NK-92 (cell line): ENCODE results near the gene RUFY4.
"Not testable (repeated sequence)": the region's sequence is repeated elsewhere in the genome, so short reads cannot be mapped to it uniquely, and the experiment has no call there.

ENCODE experiments used
- DNase-seq: peaks from one replicate; lab custom pipeline; 2025; ENCODE audit not compliant: unreplicated experiment; lab: John Stamatoyannopoulos, UW

Gene RUFY4

GRCh38 chr2:218031261-218031660 is 37.8 kb upstream of the RUFY4 start:
- no peak for DNase-seq

- no peak for DNase-seq
These were observed 37.2 kb upstream of the RUFY4 start for GRCh38 chr2:218031771-218032257.

GRCh38 chr2:218032336-218033171 is 36.5 kb upstream of the RUFY4 start:
- no peak for DNase-seq

GRCh38 chr2:218033208-218033589 is 35.9 kb upstream of the RUFY4 start:
- no peak for DNase-seq

- no peak for DNase-seq
These were observed 35.2 kb upstream of the RUFY4 start for GRCh38 chr2:218033590-218034496.

GRCh38 chr2:218034497-218035213 is 34.4 kb upstream of the RUFY4 start:
- DNase-seq, result not testable (repeated sequence)

- DNase-seq, result no peak
These were observed 33.5 kb upstream of the RUFY4 start for GRCh38 chr2:218035463-218036100.

GRCh38 chr2:218036371-218036770 is 32.7 kb upstream of the RUFY4 start:
- no peak for DNase-seq

- no peak for DNase-seq
These were observed 29.9 kb upstream of the RUFY4 start for GRCh38 chr2:218039171-218039570.

- no peak for DNase-seq
These were observed 28.2 kb upstream of the RUFY4 start for GRCh38 chr2:218040883-218041282.

- no peak for DNase-seq
These were observed 27.5 kb upstream of the RUFY4 start for GRCh38 chr2:218041302-218042168.

- no peak for DNase-seq
These were observed 26.0 kb upstream of the RUFY4 start for GRCh38 chr2:218043100-218043499.

GRCh38 chr2:218043701-218044109 is 25.3 kb upstream of the RUFY4 start:
- no peak for DNase-seq

- DNase-seq, result not testable (repeated sequence)
These were observed 24.5 kb upstream of the RUFY4 start for GRCh38 chr2:218044599-218044998.

GRCh38 chr2:218046238-218046637 is 22.8 kb upstream of the RUFY4 start:
- DNase-seq, result no peak

- DNase-seq, result no peak
These were observed 21.4 kb upstream of the RUFY4 start for GRCh38 chr2:218047536-218048225.

- no peak for DNase-seq
These were observed 17.1 kb upstream of the RUFY4 start for GRCh38 chr2:218051903-218052302.

GRCh38 chr2:218059289-218059688 is 9.8 kb upstream of the RUFY4 start:
- DNase-seq, result no peak

GRCh38 chr2:218060118-218060517 is 8.9 kb upstream of the RUFY4 start:
- DNase-seq, result no peak
